ENCODE results near the gene CC2D1A.

DNA sequence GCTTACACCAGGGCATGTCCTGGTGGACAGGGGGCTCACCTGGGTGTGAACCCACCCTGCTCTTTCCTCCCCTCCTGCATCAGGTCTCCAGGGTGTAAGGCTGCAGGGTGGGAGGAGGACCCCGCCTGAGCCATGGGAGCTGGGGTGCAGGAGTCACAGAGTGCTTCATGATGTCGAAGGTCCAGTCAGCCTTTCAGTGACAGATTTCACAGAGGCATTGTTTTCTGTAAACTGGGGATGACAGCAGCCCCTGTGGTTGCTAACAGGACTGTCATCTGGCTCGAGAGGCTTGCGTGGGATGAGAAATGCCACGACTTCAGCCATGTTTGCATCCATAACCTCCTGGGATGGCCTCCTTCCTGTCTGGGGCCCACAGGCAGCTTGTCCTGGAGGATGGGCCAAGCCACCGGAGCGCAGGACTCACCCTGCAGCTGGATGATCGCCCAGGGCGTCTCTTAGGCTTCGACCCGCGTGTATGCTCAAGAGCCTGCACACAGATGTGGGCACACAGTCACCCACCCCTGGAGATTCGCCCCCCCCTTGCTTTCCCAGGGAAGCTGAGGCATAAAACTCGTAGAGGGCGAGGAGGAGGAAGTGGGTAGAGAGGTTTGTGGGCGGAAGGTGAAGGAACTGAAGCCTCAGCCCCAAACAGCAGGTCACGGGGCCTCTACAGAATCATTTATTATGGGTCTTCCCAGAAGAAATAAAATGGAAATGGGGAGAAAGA lies 24.1 kb upstream of the CC2D1A start:
- no peak for TF ChIP-seq CTCF (IDR thresholded peaks at IDR 0.05; ENCODE audit: low read depth, low read length, missing input control)
- TF ChIP-seq HNF4G (IDR thresholded peaks at IDR 0.05) = no peak
- no peak for TF ChIP-seq ZBTB33 (IDR thresholded peaks at IDR 0.05)
- TF ChIP-seq MAX (IDR thresholded peaks at IDR 0.05) = no peak
- no peak for TF ChIP-seq NR2F2 (IDR thresholded peaks at IDR 0.05)
- no peak for TF ChIP-seq REST (IDR thresholded peaks at IDR 0.05)
- no peak for TF ChIP-seq GABPA (IDR thresholded peaks at IDR 0.05 in 1 of 2, conservative IDR thresholded peaks at IDR 0.05 in 1 of 2)
- no peak for TF ChIP-seq EGR1 (IDR thresholded peaks at IDR 0.05; ENCODE audit: low read depth in 2 of 2)

Data from liver (tissue), 3 donors.